ENCODE measurements around the gene TRMT1.

Gene TRMT1

GRCh38 chr19:13076320-13076719 lies 40.2 kb downstream of the TRMT1 start:
- Histone ChIP-seq H4K8ac (ENCODE audit: low read length) (peak overlapping the region; percentile 7), H3K14ac (ENCODE audit: low read length in 2 of 2) (peak overlapping the region in 1 of 2 experiments; percentile 55), H3K18ac (ENCODE audit: low read depth in 1 of 2, low read length in 2 of 2) (no peak overlapping the region), H3K27me3 (ENCODE audit: control insufficient read depth in 1 of 2, insufficient read depth in 1 of 2, low read length in 2 of 2) (peaks cover 0 to 75% of the 10 kb centered on the region in 2 experiments), H3K9ac (ENCODE audit: low read length) (peak overlapping the region; percentile 45), H2BK12ac (ENCODE audit: low read length in 2 of 2) (no peak overlapping the region), H2AK5ac (ENCODE audit: low read length, severe bottlenecking) (no peak overlapping the region), H2AFZ (ENCODE audit: low read depth, low read length) (no peak overlapping the region), H3K23ac (ENCODE audit: low read length in 2 of 2) (no peak overlapping the region), H2BK120ac (ENCODE audit: low read depth, low read length) (no peak overlapping the region), H3K4me1 (ENCODE audit: control insufficient read depth, insufficient read depth, low read depth, low read length) (peaks cover 21% of the 10 kb centered on the region), H3K4me3 (ENCODE audit: insufficient read depth in 1 of 2, low read depth in 1 of 2, low read length in 2 of 2) (no peak overlapping the region), H3K4ac (ENCODE audit: low read depth in 1 of 2, low read length in 2 of 2) (no peak overlapping the region), H3K9me3 (ENCODE audit: control insufficient read depth, low read length) (no peaks in the 10 kb centered on the region), H2BK5ac (ENCODE audit: low read depth, low read length, poor library complexity, severe bottlenecking) (no peak overlapping the region), H3K27ac (ENCODE audit: low read length, poor library complexity, severe bottlenecking) (no peak overlapping the region), H3K79me1 (replicated peaks; ENCODE audit: low read length, poor library complexity, severe bottlenecking) (no peaks in the 10 kb centered on the region), H2BK15ac (ENCODE audit: low read depth, poor library complexity, severe bottlenecking) (no peak overlapping the region), H3K36me3 (ENCODE audit: control insufficient read depth in 1 of 2, insufficient read depth in 2 of 2, low read depth in 1 of 2, low read length in 2 of 2) (peaks cover 5 to 77% of the 10 kb centered on the region in 2 experiments), H3K4me2 (ENCODE audit: low read length, poor library complexity, severe bottlenecking) (no peak overlapping the region), H4K91ac (ENCODE audit: low read length) (no peak overlapping the region)
- WGBS = 85% methylated on average over 8 of the region's 8 CpGs
- DNase-seq = no peak

- Histone ChIP-seq H3K79me1 (replicated peaks; ENCODE audit: low read length, poor library complexity, severe bottlenecking) (no peaks in the 10 kb centered on the region), H4K8ac (ENCODE audit: low read length) (no peak overlapping the region), H3K4me3 (ENCODE audit: insufficient read depth in 1 of 2, low read depth in 1 of 2, low read length in 2 of 2) (no peak overlapping the region), H2AFZ (ENCODE audit: low read depth, low read length) (no peak overlapping the region), H3K4ac (ENCODE audit: low read depth in 1 of 2, low read length in 2 of 2) (no peak overlapping the region), H3K27ac (ENCODE audit: low read length, poor library complexity, severe bottlenecking) (no peak overlapping the region), H3K4me1 (ENCODE audit: control insufficient read depth, insufficient read depth, low read depth, low read length) (peaks cover 24% of the 10 kb centered on the region), H2BK120ac (ENCODE audit: low read depth, low read length) (no peak overlapping the region), H4K91ac (ENCODE audit: low read length) (no peak overlapping the region), H3K23ac (ENCODE audit: low read length in 2 of 2) (no peak overlapping the region), H3K9ac (ENCODE audit: low read length) (no peak overlapping the region), H3K14ac (ENCODE audit: low read length in 2 of 2) (no peak overlapping the region), H2BK12ac (ENCODE audit: low read length in 2 of 2) (no peak overlapping the region), H3K36me3 (ENCODE audit: control insufficient read depth in 1 of 2, insufficient read depth in 2 of 2, low read depth in 1 of 2, low read length in 2 of 2) (peaks cover 5 to 68% of the 10 kb centered on the region in 2 experiments), H2BK15ac (ENCODE audit: low read depth, poor library complexity, severe bottlenecking) (no peak overlapping the region), H3K9me3 (ENCODE audit: control insufficient read depth, low read length) (no peaks in the 10 kb centered on the region), H3K4me2 (ENCODE audit: low read length, poor library complexity, severe bottlenecking) (no peak overlapping the region), H3K27me3 (ENCODE audit: control insufficient read depth in 1 of 2, insufficient read depth in 1 of 2, low read length in 2 of 2) (peaks cover 0 to 91% of the 10 kb centered on the region in 2 experiments), H3K18ac (ENCODE audit: low read depth in 1 of 2, low read length in 2 of 2) (no peak overlapping the region), H2BK5ac (ENCODE audit: low read depth, low read length, poor library complexity, severe bottlenecking) (no peak overlapping the region), H2AK5ac (ENCODE audit: low read length, severe bottlenecking) (no peak overlapping the region)
- DNase-seq = no peak
- WGBS = 90% methylated on average over 2 of the region's 4 CpGs
These were observed 42.2 kb downstream of the TRMT1 start for GRCh38 chr19:13074378-13074777.

- Histone ChIP-seq H3K36me3 (ENCODE audit: control insufficient read depth in 1 of 2, insufficient read depth in 2 of 2, low read depth in 1 of 2, low read length in 2 of 2) (peaks cover 4 to 58% of the 10 kb centered on the region in 2 experiments), H2BK5ac (ENCODE audit: low read depth, low read length, poor library complexity, severe bottlenecking) (no peak overlapping the region), H4K91ac (ENCODE audit: low read length) (no peak overlapping the region), H4K8ac (ENCODE audit: low read length) (peak overlapping the region; percentile 35), H2AFZ (ENCODE audit: low read depth, low read length) (no peak overlapping the region), H3K79me1 (replicated peaks; ENCODE audit: low read length, poor library complexity, severe bottlenecking) (no peaks in the 10 kb centered on the region), H3K4me3 (ENCODE audit: insufficient read depth in 1 of 2, low read depth in 1 of 2, low read length in 2 of 2) (no peak overlapping the region), H3K18ac (ENCODE audit: low read depth in 1 of 2, low read length in 2 of 2) (no peak overlapping the region), H2BK12ac (ENCODE audit: low read length in 2 of 2) (no peak overlapping the region), H3K14ac (ENCODE audit: low read length in 2 of 2) (no peak overlapping the region), H2BK120ac (ENCODE audit: low read depth, low read length) (no peak overlapping the region), H2AK5ac (ENCODE audit: low read length, severe bottlenecking) (no peak overlapping the region), H3K9me3 (ENCODE audit: control insufficient read depth, low read length) (no peaks in the 10 kb centered on the region), H2BK15ac (ENCODE audit: low read depth, poor library complexity, severe bottlenecking) (peak overlapping the region; percentile 44), H3K27me3 (ENCODE audit: control insufficient read depth in 1 of 2, insufficient read depth in 1 of 2, low read length in 2 of 2) (peaks cover 0 to 94% of the 10 kb centered on the region in 2 experiments), H3K9ac (ENCODE audit: low read length) (no peak overlapping the region), H3K23ac (ENCODE audit: low read length in 2 of 2) (no peak overlapping the region), H3K4me2 (ENCODE audit: low read length, poor library complexity, severe bottlenecking) (no peak overlapping the region), H3K27ac (ENCODE audit: low read length, poor library complexity, severe bottlenecking) (no peak overlapping the region), H3K4me1 (ENCODE audit: control insufficient read depth, insufficient read depth, low read depth, low read length) (peaks cover 21% of the 10 kb centered on the region), H3K4ac (ENCODE audit: low read depth in 1 of 2, low read length in 2 of 2) (no peak overlapping the region)
- peak; percentile 45 for DNase-seq
- WGBS = 39% methylated on average over 3 of the region's 5 CpGs
These were observed 43.3 kb downstream of the TRMT1 start for GRCh38 chr19:13073263-13073662.

- Histone ChIP-seq H3K18ac (ENCODE audit: low read depth in 1 of 2, low read length in 2 of 2) (no peak overlapping the region), H3K23ac (ENCODE audit: low read length in 2 of 2) (peak overlapping the region in 1 of 2 experiments; percentile 1), H4K91ac (ENCODE audit: low read length) (no peak overlapping the region), H3K9me3 (ENCODE audit: control insufficient read depth, low read length) (no peaks in the 10 kb centered on the region), H3K14ac (ENCODE audit: low read length in 2 of 2) (peak overlapping the region in 1 of 2 experiments; percentile 2), H2AK5ac (ENCODE audit: low read length, severe bottlenecking) (no peak overlapping the region), H3K27me3 (ENCODE audit: control insufficient read depth in 1 of 2, insufficient read depth in 1 of 2, low read length in 2 of 2) (peaks cover 0 to 89% of the 10 kb centered on the region in 2 experiments), H2BK15ac (ENCODE audit: low read depth, poor library complexity, severe bottlenecking) (no peak overlapping the region), H3K4me1 (ENCODE audit: control insufficient read depth, insufficient read depth, low read depth, low read length) (peaks cover 17% of the 10 kb centered on the region), H3K4ac (ENCODE audit: low read depth in 1 of 2, low read length in 2 of 2) (no peak overlapping the region), H4K8ac (ENCODE audit: low read length) (no peak overlapping the region), H3K9ac (ENCODE audit: low read length) (peak overlapping the region; percentile 50), H3K4me3 (ENCODE audit: insufficient read depth in 1 of 2, low read depth in 1 of 2, low read length in 2 of 2) (no peak overlapping the region), H2BK120ac (ENCODE audit: low read depth, low read length) (no peak overlapping the region), H2BK12ac (ENCODE audit: low read length in 2 of 2) (no peak overlapping the region), H3K27ac (ENCODE audit: low read length, poor library complexity, severe bottlenecking) (no peak overlapping the region), H3K36me3 (ENCODE audit: control insufficient read depth in 1 of 2, insufficient read depth in 2 of 2, low read depth in 1 of 2, low read length in 2 of 2) (peaks cover 0 to 50% of the 10 kb centered on the region in 2 experiments), H2BK5ac (ENCODE audit: low read depth, low read length, poor library complexity, severe bottlenecking) (no peak overlapping the region), H3K79me1 (replicated peaks; ENCODE audit: low read length, poor library complexity, severe bottlenecking) (no peaks in the 10 kb centered on the region), H3K4me2 (ENCODE audit: low read length, poor library complexity, severe bottlenecking) (no peak overlapping the region), H2AFZ (ENCODE audit: low read depth, low read length) (no peak overlapping the region)
- no peak for DNase-seq
- WGBS = 87% methylated on average over 9 of the region's 9 CpGs
These were observed 44.2 kb downstream of the TRMT1 start for GRCh38 chr19:13072188-13072908.
